NCI-H748 treated with DMSO at 0.1 percent for 48 hours (cell line): ENCODE measurements around the gene SCG3.

Experiments used
- DNase-seq: peaks from one replicate; lab custom pipeline; 2025; lab: John Stamatoyannopoulos, UW

SCG3 gene

DNA sequence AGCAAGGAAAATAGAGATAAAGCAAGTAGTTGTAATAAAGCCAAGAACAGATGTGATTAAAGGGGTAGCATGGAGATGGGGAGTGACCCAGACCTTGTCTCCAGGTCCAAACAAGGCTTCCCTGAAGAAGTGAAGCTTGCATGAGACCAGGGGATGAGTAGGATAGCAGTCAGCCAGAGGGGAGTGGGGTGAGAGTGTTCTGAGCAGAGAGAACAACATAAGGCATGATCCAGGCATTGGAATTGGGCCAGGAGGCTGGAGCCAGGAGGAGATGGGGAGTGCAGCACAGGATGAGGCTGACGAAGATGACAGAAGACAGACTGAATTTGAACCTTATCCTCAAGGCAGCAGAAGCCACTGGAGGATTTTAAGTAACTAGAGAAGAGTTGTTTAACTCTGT lies 77.3 kb downstream of the SCG3 start:
- no peak for DNase-seq

DNA sequence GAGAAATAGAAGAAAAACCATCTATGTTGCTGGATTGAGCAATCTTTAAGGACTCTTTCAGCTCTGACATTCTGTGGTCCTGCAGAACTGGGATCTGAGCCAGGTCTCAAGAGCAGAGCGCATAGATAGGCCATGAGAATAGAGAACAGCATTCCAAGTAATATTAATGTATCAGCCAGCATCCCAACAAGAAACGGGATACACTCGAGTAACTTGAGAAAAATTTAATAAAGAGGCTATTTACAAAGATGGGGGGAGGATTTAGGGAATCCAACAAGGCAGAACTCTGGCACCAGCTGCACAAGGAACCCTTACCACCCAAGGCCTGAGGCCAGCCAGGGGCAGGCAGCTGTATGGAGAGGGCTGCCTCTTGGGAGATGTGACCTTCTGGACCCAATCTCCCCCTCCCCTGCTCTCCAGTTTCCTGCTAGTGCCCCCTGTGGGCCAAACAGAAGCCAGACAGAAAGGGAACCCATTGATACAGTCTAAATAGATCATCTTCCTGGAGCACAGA lies 78.3 kb downstream of the SCG3 start:
- no peak for DNase-seq

DNA sequence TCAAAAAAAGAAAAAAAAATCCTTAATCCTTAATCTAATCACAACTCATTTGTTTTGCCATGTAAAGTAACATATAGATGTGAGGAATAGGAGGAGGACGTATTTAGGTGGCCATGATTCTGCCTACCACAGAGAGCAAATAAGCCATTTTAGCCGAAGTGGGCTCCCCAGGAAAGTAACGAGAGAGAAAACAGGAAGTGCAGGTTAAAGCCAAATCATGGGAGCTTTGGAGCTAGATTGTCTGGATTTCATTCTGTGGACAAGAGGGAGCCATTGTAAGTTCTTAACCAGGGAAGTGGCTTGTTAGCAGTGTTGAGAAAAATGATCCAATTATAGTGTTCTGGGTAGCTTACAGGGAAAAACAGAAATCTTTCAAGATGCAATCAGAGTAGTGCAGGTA lies 79.5 kb downstream of the SCG3 start:
- DNase-seq, result no peak

DNA sequence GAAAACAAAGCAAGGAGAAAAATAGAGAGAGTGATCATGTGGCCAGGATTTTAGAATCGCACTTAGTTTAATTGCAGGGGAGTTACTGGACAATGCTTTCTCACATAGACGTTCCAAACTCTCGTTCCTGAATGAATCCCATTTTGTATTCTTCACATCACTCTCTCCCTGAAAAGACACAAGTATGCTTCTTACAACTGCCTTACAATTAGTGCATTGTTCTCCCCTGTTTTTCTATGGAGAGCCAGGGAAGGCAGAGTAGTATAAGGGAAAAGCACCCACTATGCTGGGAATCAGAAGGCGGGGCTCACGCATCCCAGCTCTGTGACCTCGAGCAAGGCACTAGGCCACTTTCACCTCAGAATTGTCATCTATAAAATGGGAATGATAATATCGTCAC lies 84.4 kb downstream of the SCG3 start:
- DNase-seq, result no peak

DNA sequence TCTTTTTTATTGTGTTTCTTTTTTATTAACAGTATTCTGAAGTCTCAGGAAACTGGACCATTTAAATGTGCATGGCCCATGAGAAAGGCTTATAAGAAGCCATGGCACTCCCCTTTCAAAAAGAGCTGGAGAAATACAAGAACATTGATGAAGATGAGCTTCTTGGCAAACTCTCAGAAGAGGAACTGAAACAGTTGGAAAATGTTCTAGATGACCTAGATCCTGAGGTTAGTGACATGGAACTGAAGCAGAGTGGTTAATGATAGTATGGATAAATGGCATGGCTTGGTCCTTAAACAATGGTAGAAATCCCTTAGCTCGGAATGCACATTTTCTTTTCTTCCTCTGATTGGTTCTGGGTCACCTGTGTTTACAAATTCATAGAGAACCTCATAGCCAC lies 85.0 kb downstream of the SCG3 start:
- no peak for DNase-seq

DNA sequence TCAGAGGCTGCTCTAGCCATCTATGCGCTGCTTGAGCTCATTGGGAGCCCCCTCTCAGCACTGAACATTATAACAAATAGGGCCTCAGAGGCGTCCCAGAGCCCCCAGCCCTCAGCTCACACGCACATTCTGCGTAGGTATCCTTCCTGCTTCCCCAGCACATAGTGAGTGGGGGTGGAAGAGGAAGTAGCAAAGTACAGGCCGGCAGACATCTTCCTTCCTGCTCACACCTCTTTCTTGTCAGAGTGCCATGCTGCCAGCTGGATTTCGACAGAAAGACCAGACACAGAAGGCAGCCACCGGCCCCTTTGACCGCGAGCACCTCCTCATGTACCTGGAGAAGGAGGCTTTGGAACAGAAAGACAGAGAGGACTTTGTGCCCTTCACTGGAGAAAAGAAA lies 86.7 kb downstream of the SCG3 start:
- no peak for DNase-seq
